ENCODE data around the gene MACROD1.

DNA sequence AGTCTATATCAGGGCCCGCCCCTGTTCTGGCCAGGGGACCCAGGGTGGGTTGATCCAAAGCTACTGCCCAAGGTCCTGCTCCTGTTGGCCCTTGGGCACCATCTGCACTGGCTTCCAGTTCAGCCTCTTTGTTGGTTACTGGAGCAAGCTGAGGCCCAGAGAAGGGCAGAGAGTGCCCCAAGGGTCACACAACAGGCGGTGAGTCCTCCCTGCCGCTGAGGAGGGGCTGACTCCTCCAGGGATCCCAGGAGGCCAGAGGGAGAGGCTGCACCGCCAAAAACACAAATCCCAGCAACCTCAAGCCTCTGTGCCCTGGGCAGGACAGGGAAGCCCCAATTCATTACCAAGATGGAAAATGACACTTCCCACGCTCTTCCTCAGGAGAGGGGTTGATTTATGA lies 61.3 kb downstream of the MACROD1 start:
- TF ChIP-seq, protein P1, sequence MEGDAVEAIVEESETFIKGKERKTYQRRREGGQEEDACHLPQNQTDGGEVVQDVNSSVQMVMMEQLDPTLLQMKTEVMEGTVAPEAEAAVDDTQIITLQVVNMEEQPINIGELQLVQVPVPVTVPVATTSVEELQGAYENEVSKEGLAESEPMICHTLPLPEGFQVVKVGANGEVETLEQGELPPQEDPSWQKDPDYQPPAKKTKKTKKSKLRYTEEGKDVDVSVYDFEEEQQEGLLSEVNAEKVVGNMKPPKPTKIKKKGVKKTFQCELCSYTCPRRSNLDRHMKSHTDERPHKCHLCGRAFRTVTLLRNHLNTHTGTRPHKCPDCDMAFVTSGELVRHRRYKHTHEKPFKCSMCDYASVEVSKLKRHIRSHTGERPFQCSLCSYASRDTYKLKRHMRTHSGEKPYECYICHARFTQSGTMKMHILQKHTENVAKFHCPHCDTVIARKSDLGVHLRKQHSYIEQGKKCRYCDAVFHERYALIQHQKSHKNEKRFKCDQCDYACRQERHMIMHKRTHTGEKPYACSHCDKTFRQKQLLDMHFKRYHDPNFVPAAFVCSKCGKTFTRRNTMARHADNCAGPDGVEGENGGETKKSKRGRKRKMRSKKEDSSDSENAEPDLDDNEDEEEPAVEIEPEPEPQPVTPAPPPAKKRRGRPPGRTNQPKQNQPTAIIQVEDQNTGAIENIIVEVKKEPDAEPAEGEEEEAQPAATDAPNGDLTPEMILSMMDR (IDR thresholded peaks at IDR 0.05; ENCODE audit: insufficient read depth, low read length, poor library complexity, severe bottlenecking) = no peak
- no peak for TF ChIP-seq EZH2phosphoT487 (conservative IDR thresholded peaks at IDR 0.05; ENCODE audit: low read length)
